Measurements from ENCODE around the gene FHOD1.

DNA sequence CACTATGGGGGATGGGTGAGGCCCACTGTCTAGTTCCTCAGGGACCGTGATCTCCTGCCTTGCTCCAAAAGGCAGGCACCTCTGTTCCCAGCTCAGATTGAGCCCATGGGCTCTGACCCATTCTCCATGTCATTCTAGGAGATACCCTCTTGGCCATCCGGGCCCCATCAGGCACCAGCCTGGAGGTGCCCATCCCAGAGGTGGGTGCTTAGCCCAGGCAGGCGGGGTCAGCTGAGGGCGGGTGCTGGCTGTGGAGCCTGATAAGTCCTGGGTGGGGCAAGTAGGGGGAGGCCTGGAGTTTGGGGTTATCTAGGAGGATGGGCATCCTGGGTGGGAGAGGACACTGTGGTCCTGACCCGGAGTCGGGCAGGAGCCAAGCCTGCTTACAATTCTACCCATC, 53.0 kb downstream of the FHOD1 start:
- TF ChIP-seq, protein P1, sequence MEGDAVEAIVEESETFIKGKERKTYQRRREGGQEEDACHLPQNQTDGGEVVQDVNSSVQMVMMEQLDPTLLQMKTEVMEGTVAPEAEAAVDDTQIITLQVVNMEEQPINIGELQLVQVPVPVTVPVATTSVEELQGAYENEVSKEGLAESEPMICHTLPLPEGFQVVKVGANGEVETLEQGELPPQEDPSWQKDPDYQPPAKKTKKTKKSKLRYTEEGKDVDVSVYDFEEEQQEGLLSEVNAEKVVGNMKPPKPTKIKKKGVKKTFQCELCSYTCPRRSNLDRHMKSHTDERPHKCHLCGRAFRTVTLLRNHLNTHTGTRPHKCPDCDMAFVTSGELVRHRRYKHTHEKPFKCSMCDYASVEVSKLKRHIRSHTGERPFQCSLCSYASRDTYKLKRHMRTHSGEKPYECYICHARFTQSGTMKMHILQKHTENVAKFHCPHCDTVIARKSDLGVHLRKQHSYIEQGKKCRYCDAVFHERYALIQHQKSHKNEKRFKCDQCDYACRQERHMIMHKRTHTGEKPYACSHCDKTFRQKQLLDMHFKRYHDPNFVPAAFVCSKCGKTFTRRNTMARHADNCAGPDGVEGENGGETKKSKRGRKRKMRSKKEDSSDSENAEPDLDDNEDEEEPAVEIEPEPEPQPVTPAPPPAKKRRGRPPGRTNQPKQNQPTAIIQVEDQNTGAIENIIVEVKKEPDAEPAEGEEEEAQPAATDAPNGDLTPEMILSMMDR (conservative IDR thresholded peaks at IDR 0.05; ENCODE audit: low read length), result no peak
- no peak for TF ChIP-seq EZH2phosphoT487 (IDR thresholded peaks at IDR 0.05; ENCODE audit: borderline replicate concordance, low read depth, low read length)

Measured in OCI-LY7 (cell line).